ENCODE measurements around the gene CTTN. TPM values are rescaled to one million over a fixed set of nuclear protein-coding genes. Genes with fewer than 3 reads are reported as not detected.

The CTTN gene
- total RNA-seq, 1 donor from 2014 or later = 307 TPM

DNA sequence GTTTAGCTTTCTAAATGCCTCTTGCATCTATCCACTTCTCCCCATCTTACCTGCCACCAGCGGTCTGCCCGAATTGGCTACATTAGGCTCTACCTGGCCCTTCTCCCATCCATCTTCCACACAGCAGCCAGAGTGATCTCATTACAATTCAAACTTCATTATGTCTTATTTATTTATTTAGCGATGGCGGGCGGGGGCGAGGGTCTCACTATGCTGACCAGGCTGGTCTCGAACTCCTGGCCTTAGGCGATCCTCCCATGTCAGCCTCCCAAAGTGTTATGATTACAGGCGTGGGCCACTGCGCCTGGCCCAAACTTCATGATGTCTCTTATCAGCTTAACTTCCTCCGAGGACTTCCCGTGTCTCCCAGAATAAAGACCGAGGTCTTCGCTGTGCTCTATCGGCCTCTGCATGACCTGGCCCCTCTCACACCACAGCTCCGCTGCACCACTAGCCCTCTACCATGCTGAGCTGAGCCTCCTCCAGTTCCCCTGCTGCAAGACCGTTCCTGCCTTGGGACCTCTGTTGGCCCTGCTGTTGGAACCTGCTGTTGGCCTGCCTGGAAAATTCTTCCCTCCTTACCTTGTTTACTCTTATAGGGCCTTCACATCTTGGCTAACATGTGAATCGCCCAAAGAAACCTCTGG is 870 bp upstream of the CTTN start:
- DNase-seq (ENCODE audit: low spot score) = no peak
- no peak for TF ChIP-seq CTCF (IDR thresholded peaks at IDR 0.05)
- H3K9me3 Mint-ChIP-seq (ENCODE audit: low read depth) = no peaks in the 10 kb centered on the region

GRCh38 chr11:70398834-70399680 is 728 bp downstream of the CTTN start:
- peak overlapping the region; percentile 82 for H3K4me3 Mint-ChIP-seq (ENCODE audit: unreplicated experiment)
- no peaks in the 10 kb centered on the region for H3K27me3 Mint-ChIP-seq (ENCODE audit: low read depth)

More for the DNA sequence above, 870 bp upstream of the CTTN start:
- Mint-ChIP-seq H3K27ac (ENCODE audit: unreplicated experiment) (peak overlapping the region; percentile 73), H3K36me3 (ENCODE audit: low read depth) (peaks cover 2% of the 10 kb centered on the region), H3K4me3 (ENCODE audit: unreplicated experiment) (peak overlapping the region; percentile 91), H3K4me1 (ENCODE audit: low read depth) (peaks cover 34% of the 10 kb centered on the region), H3K27me3 (ENCODE audit: low read depth) (no peaks in the 10 kb centered on the region)

GRCh38 chr11:70399681-70400112 is 1.4 kb downstream of the CTTN start:
- no peak for DNase-seq (ENCODE audit: low spot score)
- TF ChIP-seq CTCF (IDR thresholded peaks at IDR 0.05) = no peak
- no peaks in the 10 kb centered on the region for H3K9me3 Mint-ChIP-seq (ENCODE audit: low read depth)
- H3K4me1 Mint-ChIP-seq (ENCODE audit: low read depth) = peaks cover 39% of the 10 kb centered on the region
- peak overlapping the region; percentile 82 for H3K4me3 Mint-ChIP-seq (ENCODE audit: unreplicated experiment)
- no peaks in the 10 kb centered on the region for H3K27me3 Mint-ChIP-seq (ENCODE audit: low read depth)
- peak overlapping the region; percentile 97 for H3K27ac Mint-ChIP-seq (ENCODE audit: unreplicated experiment)
- H3K36me3 Mint-ChIP-seq (ENCODE audit: low read depth) = peaks cover 2% of the 10 kb centered on the region

More at GRCh38 chr11:70398834-70399680, 728 bp downstream of the CTTN start:
- no peaks in the 10 kb centered on the region for H3K9me3 Mint-ChIP-seq (ENCODE audit: low read depth)
- peaks cover 2% of the 10 kb centered on the region for H3K36me3 Mint-ChIP-seq (ENCODE audit: low read depth)
- no peak for TF ChIP-seq CTCF (IDR thresholded peaks at IDR 0.05)
- peaks cover 39% of the 10 kb centered on the region for H3K4me1 Mint-ChIP-seq (ENCODE audit: low read depth)
- H3K27ac Mint-ChIP-seq (ENCODE audit: unreplicated experiment) = peak overlapping the region; percentile 97
- no peak for DNase-seq (ENCODE audit: low spot score)

GRCh38 chr11:70400643-70401042 is 2.3 kb downstream of the CTTN start:
- H3K4me3 Mint-ChIP-seq (ENCODE audit: unreplicated experiment) = peak overlapping the region; percentile 25
- H3K36me3 Mint-ChIP-seq (ENCODE audit: low read depth) = peaks cover 4% of the 10 kb centered on the region
- H3K4me1 Mint-ChIP-seq (ENCODE audit: low read depth) = peaks cover 44% of the 10 kb centered on the region
- H3K9me3 Mint-ChIP-seq (ENCODE audit: low read depth) = no peaks in the 10 kb centered on the region
- TF ChIP-seq CTCF (IDR thresholded peaks at IDR 0.05) = no peak
- peak overlapping the region; percentile 68 for H3K27ac Mint-ChIP-seq (ENCODE audit: unreplicated experiment)
- no peak for DNase-seq (ENCODE audit: low spot score)
- no peaks in the 10 kb centered on the region for H3K27me3 Mint-ChIP-seq (ENCODE audit: low read depth)

DNA sequence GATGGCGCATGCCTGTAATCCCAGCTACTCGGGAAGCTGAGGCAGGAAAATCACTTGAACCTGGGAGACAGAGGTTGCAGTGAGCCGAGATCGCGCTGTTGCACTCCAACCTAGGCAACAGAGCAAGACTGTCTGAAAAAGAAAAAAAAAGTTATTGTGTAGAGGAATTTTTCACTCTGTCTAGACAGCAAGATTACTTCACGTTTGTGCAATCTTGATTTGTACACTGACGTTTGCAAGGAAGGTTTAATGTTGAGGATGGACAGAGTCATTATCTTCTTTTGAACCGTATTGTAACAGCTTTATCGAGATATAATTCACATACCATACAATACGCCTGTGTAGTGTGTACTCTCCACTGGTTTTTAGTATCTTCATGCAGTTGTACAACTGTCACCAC is 3.7 kb downstream of the CTTN start:
- Mint-ChIP-seq H3K9me3 (ENCODE audit: low read depth) (no peaks in the 10 kb centered on the region), H3K4me1 (ENCODE audit: low read depth) (peaks cover 43% of the 10 kb centered on the region), H3K27ac (ENCODE audit: unreplicated experiment) (peak overlapping the region; percentile 68), H3K4me3 (ENCODE audit: unreplicated experiment) (no peak overlapping the region), H3K36me3 (ENCODE audit: low read depth) (peaks cover 5% of the 10 kb centered on the region), H3K27me3 (ENCODE audit: low read depth) (no peaks in the 10 kb centered on the region)
- TF ChIP-seq CTCF (IDR thresholded peaks at IDR 0.05) = no peak
- no peak for DNase-seq (ENCODE audit: low spot score)
